GM21723 (cell line): ENCODE results near the gene SLC36A2.
"Not testable (repeated sequence)": the region's sequence is repeated elsewhere in the genome, so short reads cannot be mapped to it uniquely, and the experiment has no call there.

Experiments used
- ATAC-seq: cut with Tn5 transposase; IDR thresholded peaks from one replicate; pipeline ENCODE4 v1.9.1; 2021; ENCODE audit warnings: mild to moderate bottlenecking, moderate library complexity; ENCODE audit not compliant: unreplicated experiment

The SLC36A2 gene

DNA sequence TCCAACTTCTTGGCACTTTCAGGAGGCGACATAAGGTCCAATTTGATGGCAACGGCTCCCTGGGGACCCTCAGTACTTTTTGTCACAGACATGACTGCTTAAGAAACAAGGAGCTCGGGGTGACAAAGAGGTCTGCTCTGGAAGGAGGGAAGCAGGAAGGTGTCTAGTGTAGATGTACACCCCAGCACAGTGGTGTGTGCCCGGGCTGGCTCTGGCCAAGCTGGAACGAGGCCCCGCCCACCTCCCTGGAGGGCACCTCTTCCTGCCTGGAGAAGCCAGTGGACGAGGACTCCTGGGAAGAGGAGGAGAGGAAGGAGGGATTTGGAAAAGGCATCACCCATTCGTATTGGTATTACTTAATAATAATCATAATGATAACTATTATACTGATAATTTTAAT is at the start of gene SLC36A2:
Gene SLC36A2 (minus strand): TSS at position 191 of the 400 bp plus-strand sequence. CDS start 99 bp downstream, at position 92.
- ATAC-seq = no peak

DNA sequence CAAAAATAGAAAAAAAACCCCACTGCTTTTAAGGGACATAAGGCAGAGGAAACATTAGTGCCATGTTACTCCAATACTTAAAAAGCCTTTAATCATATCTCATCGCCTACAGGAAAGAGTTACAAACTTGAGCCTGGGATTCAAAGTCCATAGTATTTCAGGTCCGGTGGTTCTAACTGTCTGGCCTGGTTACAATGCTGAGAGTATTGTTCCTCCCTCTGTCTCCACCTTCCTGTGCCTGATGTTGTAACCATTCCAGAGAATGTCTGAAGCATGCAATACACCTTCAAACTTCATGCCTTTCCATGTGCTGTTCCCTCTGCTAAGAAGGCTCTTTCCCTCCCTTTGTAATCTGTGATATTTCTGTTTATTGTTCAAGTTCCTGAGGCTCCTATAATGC is 41.6 kb upstream of the SLC36A2 start:
- ATAC-seq = no peak

DNA sequence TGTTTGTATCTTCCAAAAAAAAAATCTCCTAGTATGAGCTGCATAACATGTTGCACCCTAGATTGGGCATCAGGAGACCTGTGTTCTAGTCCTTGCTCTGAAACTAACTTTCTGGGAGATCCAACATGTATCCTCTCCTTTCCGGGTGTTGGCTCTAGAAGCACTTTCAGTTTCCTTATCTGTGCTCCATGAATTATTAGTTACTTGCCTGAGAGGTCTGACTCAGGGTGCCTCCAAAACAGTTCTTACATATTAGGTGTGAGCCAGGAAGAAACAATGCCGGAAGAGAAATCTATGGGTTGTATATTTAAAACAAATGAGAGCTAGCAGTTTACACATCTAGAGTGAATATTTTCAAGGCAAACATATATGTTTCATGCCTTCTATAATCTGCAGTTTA is 36.7 kb upstream of the SLC36A2 start:
- no peak for ATAC-seq

DNA sequence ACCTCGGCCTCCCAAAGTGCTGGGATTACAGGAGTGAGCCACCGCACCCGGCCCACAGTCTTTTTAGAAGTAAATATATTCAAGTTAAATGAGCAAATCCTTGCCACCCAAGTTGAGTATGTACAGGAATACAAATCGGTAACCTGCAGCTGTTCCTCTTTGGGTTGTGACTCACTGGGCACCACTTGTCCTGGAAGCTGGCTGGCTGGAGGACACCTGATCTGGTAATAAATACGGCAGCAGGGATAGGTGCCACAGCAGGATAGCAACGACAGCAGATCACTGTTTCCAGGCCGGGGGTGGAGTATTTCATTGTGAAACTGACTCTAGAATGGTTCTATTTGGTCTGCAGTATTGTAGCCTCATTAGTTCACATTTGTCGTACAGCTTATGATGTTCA is 35.7 kb upstream of the SLC36A2 start:
- ATAC-seq = no peak

DNA sequence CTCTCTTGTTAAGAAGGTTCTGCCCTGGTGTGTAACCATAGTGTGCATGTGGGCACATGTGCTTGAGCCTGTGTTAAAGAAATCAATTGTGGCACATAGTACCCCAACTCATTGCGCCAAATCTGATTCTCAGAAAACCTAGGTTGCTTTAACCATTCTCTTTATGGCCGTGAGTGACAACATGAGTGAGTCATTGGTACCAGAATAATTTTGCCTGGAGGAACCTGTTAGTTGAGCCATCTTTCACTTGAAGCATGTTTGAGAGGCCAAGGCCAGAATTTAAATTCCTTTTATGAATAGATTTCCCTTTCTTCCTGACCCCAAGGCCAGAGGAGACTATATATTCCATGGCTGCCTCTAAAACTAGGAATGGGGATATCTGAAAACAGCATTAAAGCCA is 35.2 kb upstream of the SLC36A2 start:
- ATAC-seq = no peak

DNA sequence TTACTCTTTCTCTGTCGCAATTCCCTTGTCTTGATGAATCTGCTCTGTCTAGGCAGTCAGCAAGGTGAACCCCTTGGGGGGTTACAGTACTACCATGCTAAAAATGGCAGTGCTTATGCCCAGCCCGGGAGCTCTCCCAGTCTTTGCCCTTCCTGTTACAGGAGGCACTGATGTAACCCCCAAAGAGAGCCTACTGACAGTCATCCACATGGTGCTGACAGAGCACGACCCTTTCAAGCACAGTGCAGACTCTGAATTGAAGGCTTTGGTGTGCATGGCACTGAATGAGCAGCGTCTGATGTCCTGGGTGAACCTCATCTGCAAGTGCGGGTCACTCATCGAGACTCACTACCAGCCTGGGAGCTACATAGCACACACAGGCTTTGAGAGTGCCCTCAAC is 34.5 kb upstream of the SLC36A2 start:
- ATAC-seq = no peak

DNA sequence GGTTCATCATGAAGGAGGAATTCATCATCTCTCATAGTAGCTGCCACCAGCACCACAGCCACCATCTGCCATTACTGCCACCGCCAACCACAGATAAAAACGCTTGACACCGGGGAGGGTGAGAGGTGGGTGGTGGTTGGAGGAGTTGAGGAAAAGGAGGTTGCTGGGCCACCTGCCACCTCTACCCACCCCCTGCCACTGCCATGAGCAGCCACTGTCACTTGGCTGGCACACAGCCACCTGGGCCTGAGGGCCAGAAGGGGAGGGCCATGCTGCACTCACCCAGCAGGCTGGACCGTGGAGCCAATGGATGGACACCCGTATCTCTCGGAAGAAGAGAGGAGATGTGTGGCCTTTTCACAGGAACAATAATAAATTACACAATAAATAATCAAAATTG is 31.3 kb upstream of the SLC36A2 start:
- no peak for ATAC-seq

DNA sequence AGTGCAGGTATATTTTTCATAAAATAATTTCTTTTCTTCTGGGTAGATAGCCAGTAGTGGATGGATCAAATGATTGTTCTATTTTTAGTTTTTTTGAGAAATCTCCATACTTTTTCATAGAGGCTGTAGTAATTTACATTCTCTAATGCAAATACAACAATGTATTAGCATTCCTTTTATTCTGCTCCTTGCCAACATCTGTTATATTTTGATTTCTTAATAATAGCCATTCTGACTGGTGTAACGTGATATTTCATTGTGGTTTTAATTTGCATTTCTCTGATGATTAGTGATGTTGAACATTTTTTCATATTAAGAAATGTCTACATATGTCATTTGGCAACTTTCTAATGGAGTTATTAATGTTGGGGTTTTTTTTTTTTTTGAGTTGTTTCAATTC is 27.2 kb upstream of the SLC36A2 start:
- no peak for ATAC-seq

DNA sequence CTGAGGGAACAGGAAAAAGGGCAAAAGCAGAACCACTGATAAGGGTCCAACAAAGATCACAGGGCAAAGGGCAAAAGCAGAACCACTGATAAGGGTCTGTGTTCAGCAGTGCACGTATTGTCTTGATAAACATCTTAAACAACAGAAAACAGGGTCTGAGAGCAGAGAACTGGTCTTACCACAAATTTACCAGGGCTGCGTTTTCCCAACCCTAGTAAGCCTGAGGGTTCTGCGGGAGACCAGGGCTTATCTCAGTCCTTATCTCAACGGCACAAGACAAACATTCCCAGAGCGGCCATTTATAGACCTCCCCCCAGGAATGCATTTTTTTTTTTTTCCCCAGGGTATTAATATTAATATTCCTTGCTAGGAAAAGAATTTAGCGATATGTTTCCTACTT is 19.7 kb upstream of the SLC36A2 start:
- not testable (repeated sequence) for ATAC-seq

DNA sequence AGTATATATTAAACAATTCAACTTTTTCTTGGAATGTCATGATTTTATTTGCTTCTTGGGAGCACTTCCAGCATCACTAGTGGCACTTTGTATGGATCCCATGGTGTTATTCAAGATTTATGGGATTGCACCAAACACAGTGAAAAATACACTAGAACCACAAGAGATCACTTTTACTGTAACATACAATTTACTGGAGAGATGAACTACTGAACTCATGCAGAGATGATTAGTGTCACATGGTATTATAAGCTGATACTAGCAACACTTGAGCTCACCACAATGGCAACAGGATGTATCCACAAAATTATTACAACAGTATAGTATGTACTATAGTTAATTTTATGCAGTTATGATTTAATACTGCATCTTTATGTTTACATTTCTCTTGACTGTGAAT is 16.3 kb upstream of the SLC36A2 start:
- no peak for ATAC-seq

DNA sequence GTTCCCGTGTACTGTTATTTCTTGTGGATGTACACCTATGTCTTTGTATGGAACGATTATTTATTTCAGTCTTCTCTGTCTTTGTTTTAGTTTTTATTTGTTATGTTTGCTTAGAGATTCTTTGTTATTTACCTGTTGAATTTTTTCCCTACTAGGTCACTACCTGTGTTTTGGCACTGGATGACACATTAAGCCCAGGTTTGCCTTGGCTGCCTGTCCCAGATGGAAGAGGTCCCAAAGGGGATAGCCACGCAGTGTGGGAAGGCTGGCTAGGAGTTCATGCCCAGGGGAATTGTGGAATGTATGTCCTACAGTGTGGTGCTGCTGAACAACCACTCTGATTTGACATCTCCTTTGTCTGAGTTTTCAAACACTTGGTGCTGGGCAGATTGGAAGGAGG is 15.6 kb upstream of the SLC36A2 start:
- ATAC-seq = no peak

DNA sequence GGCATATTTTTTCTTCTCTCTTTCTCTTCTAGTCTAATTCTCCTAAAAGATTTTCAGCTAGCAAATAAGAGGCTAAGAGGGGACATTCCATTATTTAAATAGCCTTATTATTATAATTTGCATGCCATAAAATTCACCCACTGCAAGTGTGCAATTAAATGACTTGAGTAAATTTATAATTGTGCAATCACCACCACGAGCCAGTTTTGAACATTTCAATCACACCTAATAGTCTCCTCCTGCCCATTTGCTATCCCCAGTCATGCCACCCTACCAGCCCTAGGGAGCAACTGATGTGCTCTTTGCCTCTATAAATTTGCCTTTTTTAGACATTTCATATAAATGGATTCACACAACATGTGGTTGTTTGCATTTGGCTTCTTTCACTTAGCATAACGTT is 12.0 kb upstream of the SLC36A2 start:
- no peak for ATAC-seq

DNA sequence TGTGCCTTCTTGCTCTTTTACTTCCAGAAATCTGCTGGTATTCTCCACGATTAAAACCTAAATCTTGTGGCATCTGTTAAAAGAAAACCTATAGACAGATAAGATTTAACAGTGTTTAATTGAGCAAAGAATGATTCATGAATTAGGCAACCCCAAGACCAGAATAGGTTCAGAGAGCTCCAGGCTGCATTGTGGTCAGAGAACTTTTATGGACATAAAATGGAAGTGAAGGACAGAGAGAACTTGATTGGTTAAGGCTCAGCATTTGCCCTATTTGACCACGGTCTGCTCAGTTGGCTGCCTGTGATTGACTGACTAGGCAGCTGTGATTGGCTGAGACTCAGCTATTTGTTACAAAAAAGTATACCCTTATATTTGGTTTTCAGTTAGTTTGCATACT is 10.4 kb upstream of the SLC36A2 start:
- no peak for ATAC-seq

DNA sequence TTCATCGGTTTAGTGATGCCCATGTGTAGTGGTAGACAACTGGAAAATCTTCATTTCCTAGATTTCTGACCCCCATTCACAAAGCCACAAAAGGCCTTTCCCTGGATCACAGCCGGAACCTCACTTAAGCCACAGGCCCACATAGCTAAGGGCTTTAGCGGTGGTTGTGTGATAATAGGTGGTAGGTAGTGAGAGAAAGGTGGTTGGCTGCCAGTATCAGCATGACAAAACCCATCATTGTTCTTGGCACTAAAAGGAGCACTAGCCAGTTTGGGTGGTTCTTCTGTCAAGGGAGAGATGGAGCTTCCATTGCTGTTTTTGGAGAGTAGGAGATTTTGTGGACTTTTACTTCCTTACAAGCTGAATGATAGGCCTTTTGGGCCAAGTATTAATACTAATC is 9.7 kb upstream of the SLC36A2 start:
- no peak for ATAC-seq

DNA sequence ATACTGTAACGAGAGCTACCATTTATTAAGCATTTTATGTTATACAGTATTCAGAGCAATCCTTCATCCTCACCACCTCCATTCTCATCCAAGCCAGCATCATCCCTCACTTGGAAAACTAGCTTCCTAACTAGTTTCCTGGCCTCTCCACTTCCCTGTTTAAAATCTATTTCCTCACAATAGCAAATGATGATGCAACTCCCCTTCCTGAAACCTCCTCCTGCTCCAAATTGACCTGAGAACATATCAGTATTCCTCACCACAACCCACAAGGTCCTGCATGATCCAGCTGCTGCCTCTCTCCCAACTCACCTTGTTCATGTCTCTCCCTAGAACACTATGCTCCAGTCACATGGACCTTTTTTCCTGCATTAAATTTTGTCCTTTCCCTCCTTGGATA is 4.3 kb upstream of the SLC36A2 start:
- ATAC-seq = no peak

DNA sequence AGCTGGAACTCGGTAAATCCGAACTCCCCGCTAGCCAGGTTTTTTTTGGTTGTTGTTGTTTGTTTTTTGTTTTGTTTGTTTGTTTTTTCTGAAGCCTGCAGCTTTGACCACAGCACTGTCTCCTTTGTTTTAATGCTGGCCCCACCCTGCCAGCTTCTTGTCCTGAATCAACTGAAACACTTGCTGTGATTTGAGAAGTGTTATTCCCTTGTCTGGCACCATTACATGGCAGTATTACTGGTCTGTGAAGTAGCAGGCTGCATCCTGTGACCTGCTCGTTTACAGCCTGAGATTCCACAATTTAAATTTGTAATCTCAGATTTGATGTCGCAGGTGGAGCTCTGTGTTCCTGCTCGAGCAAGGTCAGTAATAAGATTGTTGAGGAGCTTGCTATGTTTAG is 1.4 kb upstream of the SLC36A2 start:
- ATAC-seq = no peak

DNA sequence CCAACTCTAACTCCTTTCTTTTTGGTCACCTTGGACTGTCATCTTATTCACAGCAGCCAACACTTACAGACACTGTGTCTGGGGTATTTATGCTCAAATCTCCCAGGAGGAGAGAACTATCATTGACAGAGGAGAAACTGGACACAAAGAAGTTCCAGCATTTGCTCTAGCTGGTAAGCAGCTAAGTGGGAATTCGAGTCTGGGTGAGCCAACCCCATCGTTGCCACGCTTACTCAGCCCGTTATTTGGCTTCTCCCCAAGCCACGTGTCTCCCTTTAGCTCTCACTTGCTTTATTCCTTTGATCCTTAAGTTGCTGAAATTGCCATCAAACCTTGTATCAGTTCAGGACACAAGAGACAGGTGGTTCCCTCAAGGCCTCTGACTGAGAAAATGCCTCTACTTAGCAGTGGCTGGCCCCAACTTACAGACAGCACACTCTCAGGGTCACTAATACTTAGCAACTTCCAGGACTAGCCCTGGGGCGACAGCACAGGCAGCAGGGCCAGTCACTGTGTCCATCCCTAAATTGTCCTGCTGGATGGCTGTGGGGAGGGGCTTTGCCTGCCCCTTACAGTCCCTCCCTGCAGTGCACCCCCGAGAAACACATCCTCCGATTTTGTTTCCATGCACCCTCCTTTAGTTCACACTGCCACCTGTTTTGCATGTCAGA is 1.4 kb downstream of the SLC36A2 start:
- ATAC-seq = no peak

DNA sequence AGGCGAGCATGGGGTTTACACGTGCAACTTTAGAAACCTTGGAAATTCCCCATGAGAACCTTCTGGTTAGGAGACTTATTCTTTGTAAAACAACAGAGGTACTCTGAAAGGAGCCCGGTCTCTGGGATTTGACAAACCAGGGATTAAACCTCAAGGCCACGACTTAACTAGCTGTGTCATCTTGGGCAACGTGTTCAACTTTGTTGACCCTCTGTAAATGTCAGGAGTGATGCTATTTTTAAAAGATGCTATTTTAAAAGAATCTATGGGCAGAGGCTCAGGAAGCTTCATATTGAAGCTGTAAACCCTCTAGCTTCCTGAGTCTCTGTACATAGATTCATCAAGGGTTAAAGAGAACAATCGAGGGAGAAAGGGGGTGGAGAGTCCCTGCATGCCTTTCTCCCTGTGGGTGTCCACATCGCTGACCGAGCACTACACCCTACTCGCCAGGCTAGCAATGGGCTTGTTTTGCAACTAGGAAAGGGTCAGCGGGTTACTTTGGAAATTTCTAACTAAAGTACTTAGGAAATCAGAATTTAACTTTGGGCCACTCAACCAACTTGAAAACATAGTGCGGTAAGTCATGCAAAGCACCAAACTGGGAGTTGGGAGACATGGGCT is 2.1 kb downstream of the SLC36A2 start:
- no peak for ATAC-seq

DNA sequence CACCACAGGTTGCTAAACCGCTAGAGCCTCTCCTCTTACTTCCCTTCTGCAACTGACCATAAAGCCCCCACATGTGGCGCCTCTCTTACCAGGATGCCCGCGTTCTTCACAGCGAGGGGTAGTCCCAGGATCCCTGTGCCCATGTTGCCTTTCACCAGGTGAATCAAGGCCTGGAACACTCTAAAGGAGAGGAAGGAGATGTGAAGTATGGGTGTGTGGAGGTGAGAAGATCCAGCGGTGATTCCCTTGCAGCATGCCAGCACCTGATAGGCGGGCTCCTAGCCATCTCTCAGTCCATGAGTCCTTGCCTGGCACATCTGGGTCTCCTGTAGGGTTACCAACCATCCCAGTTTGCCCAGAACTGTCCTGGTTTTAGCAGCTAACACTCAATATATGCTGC is 3.3 kb downstream of the SLC36A2 start:
- ATAC-seq = no peak

DNA sequence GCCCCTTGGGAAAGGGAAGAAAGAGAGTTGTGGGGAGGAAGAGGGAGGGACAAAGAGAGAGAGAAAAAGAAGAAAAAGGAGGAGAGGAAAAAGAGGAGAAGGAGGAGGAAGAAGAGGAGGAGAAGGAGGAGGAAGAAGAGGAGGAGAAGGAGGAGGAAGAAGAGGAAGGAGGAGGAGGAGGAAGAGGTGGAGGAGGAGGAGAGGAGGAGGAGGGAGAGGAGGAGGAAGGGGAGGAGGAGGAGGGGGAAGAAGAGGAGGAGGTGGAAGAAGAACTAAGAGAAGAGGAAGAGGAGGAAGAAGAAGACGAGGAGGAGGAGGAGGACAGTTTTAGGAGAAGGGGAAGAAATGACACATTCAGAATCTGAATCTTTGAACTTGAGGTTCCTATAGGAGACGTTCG is 7.4 kb downstream of the SLC36A2 start:
- ATAC-seq = no peak

DNA sequence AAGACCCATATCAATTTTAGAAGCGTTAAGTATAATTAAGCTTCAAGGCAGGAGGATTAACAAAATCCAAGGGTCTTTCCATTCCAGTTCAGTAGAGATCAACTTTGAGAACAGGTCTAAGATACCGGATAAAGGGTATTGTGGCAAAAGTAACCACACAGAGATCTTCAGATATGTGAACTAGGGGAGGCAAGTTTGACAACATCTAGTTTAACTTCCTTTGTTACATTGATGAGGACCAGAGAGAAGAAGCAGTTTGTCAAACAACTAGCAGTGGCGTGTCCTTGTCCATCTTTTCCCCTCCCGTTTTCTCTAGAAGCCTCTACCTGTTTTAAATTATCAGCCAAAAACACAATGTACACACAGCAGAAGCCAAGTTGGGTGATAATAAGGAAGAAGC is 8.6 kb downstream of the SLC36A2 start:
- ATAC-seq = no peak

DNA sequence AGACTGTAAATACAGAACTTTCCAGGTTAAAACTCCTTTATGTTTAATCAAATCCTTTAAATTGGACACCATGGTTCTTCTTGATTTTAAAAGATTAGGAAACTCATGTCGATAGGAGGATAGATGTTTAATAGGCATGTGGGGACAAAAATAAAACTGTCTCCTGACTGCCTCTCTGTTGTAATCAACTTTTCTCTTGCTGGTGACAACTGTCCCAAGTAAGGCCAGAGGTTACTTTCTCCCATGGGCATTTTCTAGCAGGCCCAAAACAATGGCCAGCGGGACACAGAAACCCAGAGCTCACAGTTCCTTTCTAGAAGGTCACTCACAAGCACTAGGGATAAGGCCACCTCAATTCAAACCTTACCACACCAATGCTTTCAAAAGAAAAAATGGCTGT is 14.5 kb downstream of the SLC36A2 start:
- no peak for ATAC-seq

DNA sequence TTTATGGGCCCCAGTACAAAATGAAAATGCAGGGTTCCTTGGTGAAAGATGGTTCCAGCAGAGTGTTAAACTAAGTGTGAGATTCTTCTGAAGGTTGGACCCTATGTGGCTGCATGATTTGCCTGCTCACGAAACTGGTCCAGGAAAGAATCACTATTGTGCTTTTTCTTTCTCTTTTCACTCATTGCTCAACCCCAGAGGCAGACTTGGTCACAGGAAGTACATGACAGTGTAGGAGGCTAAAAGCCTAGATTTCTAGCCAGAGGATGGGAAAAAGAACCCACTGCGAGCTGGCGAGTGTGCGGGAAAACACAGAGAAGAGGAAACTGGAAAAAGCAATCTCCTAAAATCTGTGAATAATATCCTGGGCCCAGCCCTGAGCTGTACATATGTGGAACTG is 18.6 kb downstream of the SLC36A2 start:
- ATAC-seq = no peak
